ENCODE results near the gene SEC16B.

SEC16B gene

DNA sequence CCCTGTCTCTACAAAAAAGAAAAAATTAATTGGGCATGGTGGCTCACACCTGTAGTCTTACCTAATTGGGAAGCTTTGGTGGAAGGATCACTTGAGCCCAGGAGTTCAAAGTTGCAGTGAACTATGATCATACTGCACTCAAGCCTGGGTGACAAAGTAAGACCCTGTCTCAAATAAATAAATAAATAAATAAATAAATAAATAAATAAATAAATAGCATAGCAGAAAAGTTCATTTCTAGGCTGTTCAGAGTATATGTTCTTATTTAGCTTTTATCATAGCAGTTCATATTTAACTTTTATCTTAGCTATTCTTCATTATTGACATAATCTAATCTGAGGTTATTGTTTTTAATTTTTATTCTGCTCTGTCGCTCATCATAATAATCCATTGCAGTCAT, 8.7 kb upstream of the SEC16B start:
- no peak for DNase-seq

DNA sequence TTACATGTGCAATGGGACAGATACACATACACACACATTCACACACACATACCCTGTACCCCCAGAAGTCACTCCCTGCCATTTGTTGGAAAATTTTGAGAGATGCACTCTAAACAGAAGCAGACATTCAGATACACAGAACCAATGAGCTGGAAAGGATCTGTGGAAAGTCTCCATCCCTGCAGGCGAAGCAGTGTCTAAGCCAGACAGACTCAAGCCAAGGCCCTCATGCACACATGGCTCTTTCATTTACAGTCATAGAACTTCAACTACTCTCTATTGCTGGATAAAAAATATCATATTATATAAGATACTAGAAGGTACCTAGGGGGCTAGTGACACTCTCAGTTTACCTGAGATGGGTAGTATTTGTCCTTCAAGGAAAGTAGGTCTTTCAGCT, 7.3 kb upstream of the SEC16B start:
- no peak for DNase-seq

DNA sequence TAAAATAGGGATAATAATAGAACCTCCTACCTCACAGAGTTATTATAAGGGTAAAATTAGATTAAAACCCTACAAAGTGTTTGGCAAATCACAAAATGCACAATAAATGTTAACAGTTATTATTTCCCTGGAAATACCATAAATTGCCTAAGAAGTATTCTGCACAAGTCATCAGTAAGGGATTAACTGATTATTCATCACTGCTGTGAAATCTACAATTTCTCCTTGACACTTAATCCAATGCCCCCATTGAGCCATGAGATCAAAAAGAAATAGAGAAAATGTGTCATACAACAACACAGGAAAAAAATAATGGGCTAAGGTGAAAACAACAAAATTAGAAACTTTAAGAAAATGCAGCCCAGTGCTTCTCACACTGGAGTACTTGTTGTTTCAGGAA, 6.7 kb upstream of the SEC16B start:
- no peak for DNase-seq

DNA sequence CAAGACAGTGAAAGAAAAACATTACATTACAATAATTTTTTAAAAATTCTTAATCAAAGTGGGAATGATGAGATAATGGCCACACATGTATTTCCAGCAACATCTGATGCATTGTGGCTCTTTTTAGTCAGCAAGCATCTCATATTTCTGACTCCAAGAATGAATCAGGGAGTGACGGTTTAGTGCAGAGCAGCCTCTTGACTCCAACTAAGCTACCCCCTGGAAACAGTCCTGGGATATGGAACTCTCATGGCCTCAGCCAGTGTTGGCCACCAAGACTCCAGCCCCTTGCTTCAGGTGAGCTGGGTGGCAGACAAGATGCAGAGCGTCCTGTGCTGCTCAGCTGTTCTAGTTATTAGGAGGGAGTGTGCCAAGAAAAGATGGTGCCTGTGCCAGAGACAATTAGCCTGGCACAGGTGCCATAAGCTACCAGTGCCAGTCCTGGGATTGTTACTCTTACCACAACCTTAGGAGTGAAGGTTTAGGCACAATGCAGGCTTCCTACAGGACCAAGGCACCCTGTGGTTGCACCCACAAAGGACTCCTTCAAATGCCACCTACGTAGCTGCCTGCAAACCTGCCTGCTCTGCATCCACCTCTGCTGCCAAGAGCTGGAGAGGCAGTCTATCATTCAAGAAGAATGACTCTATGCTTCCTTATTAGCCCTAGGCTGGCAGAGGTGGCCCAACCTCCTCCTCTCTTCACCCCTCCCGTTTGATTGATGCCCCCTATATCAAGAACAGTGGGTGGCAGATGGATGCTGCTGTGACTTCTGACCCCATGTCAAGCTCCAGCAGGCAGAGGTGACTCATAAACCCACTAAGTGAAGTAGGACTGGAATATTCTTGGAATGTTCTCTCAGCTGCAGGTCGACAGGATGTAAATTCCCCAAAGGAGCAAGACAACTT, 6.0 kb upstream of the SEC16B start:
- DNase-seq = no peak

DNA sequence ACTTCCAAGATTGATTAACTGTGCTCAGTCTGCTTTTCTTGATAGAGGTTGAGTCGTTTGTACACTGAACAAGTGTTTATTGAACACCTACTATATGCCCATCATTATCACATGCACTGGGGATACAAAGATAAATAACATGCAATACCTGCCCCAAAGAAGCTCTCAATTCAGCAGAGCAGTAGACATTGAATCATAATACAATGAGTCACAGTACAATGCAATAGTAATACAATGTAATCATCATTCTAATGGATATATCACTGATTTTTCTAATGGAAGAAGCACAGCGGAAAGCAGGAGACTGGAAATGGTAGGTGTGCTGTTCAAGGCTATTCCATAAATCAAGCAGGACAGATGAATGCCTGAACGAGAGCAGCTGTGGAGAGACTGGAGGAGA, 3.7 kb upstream of the SEC16B start:
- DNase-seq = no peak

DNA sequence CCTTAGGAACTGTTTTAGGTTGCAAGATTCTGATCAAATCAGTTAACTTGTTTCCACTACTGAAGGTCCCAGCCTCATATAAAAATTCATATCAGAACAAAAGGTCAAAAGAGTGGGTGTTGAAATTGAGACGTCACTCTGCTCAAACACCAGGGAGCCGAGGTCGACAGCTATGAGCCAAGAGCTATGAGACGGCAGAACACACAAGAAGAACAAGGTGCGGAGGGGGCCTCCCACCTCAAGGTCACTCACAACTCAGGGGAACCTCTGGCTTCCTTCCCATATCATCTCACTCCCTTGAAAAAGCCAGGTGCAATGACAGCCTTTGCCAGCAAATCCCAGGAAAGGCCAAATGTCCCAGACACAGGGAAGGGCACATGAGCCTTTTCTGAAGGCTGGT, 749 bp downstream of the SEC16B start:
- no peak for DNase-seq

DNA sequence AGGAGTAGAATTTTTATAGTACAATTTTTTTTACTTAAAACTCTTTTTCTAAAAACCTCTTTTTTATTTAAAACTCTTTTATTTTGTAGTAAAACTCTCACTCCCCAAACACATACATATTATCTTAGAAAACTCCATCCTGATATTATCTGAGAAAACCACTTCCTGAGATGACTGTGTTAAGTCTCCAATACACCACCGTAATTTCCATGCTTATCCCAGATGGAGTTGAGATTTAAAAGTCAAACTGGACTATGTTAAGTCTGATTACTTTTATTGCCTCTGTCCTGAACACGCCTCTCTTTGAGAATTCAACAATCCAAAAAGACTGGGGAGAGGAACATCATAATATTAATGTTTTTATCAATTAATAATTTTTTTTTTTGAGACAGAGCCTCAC, 3.7 kb downstream of the SEC16B start:
- DNase-seq = no peak

DNA sequence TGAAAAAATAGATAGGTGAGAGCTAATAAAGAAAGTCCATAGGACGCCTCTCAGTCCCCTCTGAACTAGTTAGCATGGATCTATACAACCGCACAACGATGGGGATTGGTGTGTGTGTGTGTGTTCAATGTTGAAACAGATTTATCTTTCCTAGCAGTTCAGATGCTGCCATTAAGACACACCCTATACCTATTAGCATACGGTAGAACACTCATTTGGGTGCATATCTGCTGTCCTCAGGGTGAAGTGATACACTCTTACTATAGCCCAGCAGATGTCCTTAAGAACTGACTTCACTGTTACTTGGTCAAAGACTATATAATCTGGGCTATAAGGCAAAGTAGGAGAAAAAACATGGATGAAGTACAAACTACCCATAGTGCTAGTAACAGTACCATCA, 4.6 kb downstream of the SEC16B start:
- no peak for DNase-seq

DNA sequence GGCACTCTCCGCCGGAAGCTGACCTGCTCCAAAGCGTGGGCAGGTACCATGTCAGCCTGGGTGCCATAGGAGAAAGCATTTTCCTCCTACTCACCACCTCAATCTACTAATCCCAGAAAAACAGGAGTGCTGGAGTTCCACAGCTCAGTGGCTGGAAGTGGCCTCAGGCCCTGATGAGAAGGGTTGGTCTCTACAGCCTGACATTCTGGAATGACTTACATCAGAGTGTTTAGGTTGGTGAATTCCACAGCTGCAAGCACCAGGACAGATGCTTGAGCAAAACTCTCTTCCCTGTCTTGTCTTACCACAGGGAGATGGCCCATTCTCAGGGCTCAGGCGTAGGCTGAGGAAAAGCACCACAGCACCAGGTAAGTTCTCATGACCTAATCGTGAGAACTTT, 5.5 kb downstream of the SEC16B start:
- DNase-seq = no peak

DNA sequence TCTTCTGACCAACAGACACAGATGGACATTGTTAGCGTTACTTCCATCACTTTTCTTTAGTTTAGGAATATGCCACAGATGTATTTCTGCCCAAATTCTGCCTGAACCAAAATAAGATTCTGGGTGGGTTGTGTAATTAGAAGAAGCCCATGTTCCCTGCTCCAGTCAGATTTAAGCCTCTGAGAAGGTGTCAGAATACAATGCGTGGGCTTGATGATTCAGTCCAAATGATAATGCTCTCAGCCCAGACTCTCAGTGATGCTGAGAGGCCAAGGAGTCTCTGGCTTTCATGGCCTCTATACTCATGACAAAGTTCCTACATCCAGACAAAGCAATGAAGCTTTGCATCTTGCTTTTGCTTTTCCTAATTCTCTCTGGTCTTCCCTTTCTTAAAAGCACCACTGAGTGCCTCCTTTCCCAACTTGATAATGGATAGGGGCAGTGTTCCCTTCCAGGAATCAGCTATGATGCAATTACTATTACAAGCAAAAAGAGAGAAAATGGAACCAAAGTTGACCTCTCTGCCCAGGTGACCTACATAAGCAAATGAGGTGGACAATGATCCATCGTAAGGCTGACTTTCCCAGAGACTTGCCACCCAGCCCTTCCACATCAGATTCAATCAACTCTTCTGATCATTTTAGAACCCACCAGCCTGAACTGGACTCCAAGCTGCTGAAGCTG, 8.8 kb downstream of the SEC16B start:
- no peak for DNase-seq

DNA sequence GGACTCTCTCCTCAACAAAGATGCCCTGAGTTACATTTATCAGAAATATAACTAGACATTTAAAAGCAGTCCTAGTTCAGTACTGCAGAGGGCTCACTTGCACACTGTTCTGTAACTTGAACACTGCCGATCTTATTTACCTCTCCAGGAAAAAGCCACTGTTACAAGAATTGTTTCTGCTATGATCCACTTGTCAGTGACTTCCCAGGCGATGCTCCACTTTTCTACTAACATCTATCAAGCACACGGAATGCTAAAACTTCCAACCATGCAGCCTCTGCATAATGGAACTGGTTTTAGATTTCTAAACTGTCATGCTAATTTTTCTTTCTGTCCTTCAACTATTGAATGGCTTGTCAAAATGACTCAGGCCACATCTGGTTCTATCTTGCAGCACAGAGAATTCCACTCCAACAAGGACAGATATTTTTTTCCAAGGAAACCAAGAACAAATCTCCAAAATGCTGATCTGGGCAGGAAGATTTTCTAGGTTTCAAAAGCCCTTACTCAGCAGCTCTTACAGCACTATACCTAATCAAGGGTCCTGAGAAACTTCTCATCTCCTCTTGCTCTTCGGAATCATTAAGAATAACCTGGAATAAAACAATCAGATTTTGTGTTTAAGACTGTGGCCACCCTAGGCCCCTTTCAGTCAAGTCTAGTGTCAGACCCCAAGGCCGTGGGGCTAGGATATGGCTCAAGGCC, 9.9 kb downstream of the SEC16B start:
- no peak for DNase-seq

DNA sequence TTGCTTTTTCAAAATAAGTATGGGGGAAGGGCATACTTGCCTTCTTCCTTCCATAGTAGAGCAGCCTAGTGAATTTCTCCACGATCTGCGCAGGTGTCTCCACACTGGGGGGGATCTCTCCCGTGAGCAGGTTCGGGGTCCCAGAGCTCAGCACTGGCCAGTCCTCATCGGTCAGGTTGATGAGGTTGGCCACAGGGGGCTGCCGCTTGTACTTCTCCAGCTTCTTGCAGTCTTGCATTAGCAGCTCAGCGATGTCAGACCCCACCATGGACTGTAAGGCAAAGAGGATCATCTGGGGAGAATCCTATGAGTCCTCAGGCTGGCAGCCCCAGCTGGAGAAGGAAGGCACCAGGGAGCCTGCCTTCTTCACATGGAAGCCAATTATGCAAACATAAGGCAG, 11.8 kb downstream of the SEC16B start:
- DNase-seq = no peak

DNA sequence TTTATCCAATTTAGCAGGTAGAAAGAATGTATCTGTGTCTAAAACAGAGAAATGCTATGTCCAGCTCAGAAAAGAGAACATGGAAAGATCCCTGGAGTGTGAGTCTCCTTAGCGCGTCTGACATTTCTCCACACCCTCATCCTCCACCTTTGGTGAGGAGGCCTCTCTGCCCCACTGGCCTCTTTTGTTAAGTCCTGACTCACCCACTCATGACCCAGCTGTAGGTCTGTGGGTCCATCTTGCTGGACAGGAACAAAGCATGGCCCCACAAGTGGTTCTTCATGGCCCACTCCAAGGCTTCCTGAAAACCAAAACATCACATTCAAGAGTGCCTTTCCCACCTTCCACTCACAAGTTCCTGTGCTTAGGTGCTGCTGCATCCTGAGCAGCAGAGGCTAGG, 15.8 kb downstream of the SEC16B start:
- no peak for DNase-seq

DNA sequence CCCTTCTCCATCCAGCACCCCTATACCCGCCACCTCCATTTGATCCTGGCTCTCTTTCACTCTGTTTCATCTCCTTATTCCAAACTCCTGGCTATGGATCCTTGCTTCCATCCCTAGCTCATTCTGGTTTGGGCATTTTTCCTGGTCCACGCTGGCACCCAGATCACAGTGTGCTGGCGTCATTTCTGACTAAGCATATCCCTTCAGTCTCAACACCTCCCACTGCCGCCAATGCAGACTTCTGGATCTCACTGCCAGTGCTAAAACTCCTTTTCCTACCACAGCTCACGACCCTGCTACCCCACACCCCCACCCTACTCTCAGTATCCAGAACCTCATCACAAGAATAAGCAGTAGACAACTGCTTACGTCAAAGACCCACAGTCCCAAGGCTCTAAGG, 16.3 kb downstream of the SEC16B start:
- DNase-seq = no peak

DNA sequence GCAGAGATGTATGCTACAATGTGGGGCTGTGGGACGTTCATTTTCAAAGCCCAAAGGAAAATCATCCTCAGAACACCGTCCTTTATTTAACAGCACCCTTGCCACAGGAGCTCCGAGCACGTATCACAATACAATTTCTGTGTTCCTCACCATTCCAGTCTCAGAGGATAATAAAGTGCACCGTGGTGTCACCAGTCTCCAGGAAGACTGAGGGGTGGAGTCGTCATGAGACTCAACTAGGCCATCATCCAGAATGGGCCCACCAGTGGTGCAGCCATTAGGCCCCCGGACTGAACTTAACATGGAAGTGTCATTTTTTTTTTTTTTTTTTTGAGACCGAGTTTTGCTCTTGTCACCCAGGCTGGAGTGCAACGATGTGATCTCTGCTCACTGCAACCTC, 17.2 kb downstream of the SEC16B start:
- no peak for DNase-seq

DNA sequence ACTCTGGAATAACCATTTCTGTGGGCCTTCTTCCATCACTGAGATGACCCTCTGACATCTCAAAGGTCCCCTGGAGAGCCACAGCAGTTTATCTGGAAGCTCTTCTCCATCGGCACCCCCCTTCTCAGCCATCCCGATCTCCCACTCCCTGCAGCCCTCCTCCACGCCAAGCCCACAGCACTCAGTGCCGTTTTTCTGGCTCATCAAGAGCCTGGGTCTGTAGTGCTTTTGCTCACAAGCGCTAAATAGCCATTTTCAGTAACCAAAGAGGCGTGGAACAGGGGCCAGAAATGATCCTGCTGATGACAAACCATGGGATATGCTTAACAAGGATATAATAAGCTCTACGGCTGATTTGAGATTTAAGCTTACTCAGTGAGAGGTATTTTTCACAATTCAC, 17.6 kb downstream of the SEC16B start:
- DNase-seq = no peak

DNA sequence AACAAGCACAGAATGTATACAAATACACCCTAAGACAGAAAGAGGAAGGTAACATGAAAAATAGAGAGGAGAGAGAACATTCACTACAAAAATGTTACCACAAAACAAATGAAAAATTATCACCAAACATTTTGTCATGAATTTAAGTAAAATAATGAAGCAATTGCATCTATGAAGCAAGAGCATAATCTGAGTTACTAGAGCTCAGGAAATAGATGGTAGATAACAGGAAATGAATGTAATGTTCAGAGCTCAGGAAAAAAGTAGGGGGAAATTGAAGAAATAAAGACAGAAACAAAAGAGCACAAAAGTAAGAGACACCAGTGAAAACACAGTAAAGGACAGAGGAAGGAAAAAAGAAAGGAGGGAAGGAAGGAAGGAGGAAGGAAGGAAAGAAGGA, 19.4 kb downstream of the SEC16B start:
- no peak for DNase-seq

DNA sequence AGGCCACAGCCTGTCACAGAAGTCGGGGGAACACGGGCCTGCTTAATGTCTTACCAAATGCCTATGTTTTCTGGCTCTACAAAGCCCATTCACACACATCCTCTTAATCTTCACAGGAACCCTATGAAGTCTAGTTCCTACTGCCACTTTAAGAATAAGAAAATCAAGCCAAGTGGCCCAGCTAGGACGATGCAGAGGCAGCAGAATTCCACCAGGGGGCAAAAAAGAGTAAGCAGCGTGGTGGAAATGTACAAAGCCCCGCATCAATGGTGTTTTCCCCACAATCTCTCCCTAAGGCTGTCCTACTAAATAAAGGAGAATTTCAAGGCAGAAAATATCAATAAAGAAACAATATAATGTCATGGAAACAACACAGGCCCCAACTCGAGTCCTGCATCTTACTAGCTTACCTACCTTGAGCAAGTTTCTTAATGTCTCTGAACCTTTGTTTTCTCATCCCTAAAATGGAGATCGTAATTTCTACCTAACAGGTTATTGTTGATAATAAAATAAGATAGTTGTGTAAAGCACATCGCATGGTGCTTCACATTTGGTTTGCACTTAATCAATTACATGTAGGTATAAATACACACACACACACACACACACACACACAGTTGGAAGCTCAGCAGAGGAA, 21.4 kb downstream of the SEC16B start:
- DNase-seq = no peak

DNA sequence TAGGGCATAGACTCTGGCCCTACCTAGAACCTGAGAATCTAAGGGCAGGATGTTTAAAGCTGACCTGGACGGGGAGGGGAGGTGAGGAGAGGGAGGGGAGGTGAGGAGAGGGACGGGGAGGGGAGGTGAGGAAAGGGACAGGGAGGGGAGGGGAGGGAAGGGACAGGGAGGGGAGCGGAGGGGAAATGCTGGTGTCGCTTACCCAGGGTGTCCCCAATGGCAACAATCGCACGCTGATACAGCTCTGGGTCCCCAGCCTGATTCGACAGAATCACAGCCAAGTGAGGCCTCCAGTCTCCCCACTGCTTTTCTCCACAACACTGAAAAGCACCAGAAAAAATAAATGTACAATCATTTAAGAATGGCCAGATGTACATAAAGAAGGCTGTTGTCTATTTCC, 22.2 kb downstream of the SEC16B start:
- DNase-seq = no peak

DNA sequence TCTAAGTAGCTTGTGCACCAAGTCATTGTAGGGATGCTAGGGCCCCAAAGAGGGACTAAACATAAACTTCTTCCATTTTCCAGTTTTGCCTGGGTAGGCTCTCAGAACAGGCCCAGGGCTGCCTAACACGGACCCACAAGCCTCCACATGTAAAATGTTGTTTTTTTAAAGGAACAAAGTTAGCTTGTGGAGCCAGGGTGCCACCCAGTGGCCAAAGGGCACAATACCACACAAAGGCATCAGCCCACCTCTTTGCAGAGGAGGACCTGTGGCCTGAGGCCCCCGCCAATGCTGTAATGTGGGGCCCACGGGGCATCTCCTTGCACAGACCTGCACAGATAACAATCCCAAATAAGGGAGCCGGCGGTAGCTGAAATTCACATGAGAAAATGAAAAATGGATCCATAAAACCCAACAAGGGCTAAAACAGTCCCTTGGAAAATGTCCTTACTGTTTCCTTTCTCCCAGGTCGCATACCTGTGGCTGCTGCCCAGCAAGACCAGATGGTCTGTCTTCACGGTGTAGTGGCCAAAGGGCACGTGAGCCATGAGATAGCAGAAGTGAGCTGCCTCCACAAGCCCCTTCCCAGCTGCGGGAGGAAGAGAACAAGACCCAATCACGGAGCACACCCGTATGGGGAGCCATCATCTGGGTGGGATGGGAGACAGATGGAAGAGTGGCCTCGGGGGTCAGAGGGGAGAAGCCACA, 23.8 kb downstream of the SEC16B start:
- no peak for DNase-seq

DNA sequence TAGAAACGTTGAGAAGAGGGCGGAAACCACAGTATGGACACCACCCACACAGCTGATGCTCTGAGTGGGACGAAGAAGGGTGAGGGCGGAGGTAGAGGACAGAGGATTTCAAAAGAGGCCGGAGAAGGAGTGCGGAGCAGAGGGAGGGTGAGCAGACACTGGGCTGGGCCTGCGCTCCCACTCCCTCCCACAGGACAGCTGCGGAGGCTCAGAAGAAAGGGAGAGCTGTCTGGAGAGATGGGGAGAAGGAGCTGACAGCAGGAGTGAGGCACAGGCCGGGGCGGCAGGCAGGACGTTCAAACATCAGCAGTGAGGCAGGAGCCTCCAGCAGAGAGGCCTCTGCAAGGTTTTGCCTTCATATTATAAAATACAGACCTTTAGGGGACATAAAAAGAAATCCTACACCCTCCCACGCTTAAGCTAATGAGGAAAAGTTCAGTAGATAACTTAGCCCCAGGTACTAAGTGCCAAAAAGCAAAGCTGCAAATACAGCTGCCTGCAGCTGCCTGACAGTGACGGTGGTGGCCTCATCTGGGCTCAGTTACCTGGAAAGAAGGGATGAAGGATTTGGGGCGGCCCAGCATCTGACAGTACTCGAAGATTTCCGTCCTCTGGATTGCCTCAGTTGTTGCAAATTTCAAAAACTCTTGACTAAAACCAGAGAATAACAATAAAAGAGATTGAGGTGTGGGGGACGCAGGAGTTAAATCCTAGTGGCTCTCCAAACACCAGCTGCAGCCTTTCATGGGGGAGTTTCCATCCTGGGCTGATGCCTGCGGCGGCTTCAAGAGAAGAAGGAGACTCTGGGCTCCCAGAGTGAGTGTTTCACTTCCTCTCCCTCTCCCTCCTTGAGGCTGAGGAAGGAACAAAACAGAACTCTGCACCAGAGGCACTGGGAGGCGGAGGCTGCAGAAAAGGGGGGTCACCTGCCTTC, 25.6 kb downstream of the SEC16B start:
- DNase-seq = no peak

DNA sequence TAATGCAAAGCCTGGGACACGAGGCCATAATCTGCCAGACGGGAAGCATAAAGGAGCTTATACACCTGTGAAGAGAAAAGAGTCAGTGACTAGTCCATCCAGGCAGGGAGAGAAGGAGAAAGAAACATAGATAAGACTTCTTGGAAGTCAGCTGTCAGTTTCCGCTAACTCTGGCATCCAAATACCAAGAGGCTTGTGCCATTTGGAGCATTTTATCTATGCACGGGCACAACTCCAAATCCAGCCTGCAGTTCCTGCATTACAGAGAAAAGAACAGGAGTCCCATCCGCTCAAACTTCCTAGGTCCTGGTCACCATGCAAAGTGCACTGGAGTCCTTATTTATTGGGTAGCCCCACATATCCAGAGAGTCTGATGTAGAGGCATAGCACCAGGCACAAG, 27.9 kb downstream of the SEC16B start:
- no peak for DNase-seq
